ENCODE results near the gene TAP1. TPM values are rescaled to one million over a fixed set of nuclear protein-coding genes. Genes with fewer than 3 reads are reported as not detected.
"Not testable (repeated sequence)": the region's sequence is repeated elsewhere in the genome, so short reads cannot be mapped to it uniquely, and the experiment has no call there.

Gene TAP1
- total RNA-seq, 1 donor from 2014 or later = 50.6 TPM

GRCh38 chr6:32815115-32815514, 38.4 kb downstream of the TAP1 start:
- intact Hi-C loops (cut with DNase I) = no loop called here
- peaks cover 5% of the 10 kb centered on the region for H3K4me1 ChIP-seq
- H3K9me3 ChIP-seq = no peaks in the 10 kb centered on the region
- no peak for DNase-seq (ENCODE audit: extremely low spot score in 2 of 2)
- no peaks in the 10 kb centered on the region for H3K36me3 ChIP-seq
- no peak overlapping the region for H3K4me3 ChIP-seq
- no peak for TF ChIP-seq POLR2A (IDR thresholded peaks at IDR 0.05)
- no peak for TF ChIP-seq CTCF (IDR thresholded peaks at IDR 0.05)
- TF ChIP-seq POLR2AphosphoS5 (IDR thresholded peaks at IDR 0.05; ENCODE audit: insufficient read depth in 1 of 2, low read depth in 1 of 2) = no peak
- H3K27ac ChIP-seq = no peak overlapping the region
- no peaks in the 10 kb centered on the region for H3K27me3 ChIP-seq

- no peak overlapping the region for H3K4me3 ChIP-seq
- TF ChIP-seq POLR2AphosphoS5 (IDR thresholded peaks at IDR 0.05; ENCODE audit: insufficient read depth in 1 of 2, low read depth in 1 of 2) (peak in 1 of 2 donors; percentile 9), CTCF (IDR thresholded peaks at IDR 0.05) (no peak)
- DNase-seq (ENCODE audit: extremely low spot score in 2 of 2) = no peak
- intact Hi-C loops (cut with DNase I) = no loop called here
- H3K27me3 ChIP-seq = no peaks in the 10 kb centered on the region
- H3K36me3 ChIP-seq = no peaks in the 10 kb centered on the region
- no peaks in the 10 kb centered on the region for H3K9me3 ChIP-seq
- H3K27ac ChIP-seq = no peak overlapping the region
- peaks cover 5% of the 10 kb centered on the region for H3K4me1 ChIP-seq
These were observed 39.4 kb downstream of the TAP1 start for GRCh38 chr6:32814145-32814544.

GRCh38 chr6:32809171-32809570, 44.3 kb downstream of the TAP1 start:
- Histone ChIP-seq H3K27ac (no peak overlapping the region), H3K4me3 (no peak overlapping the region), H3K36me3 (no peaks in the 10 kb centered on the region), H3K9me3 (no peaks in the 10 kb centered on the region), H3K4me1 (no peaks in the 10 kb centered on the region), H3K27me3 (no peaks in the 10 kb centered on the region)
- DNase-seq (ENCODE audit: extremely low spot score in 2 of 2) = no peak
- intact Hi-C loops (cut with DNase I) = no loop called here
- TF ChIP-seq POLR2AphosphoS5 (IDR thresholded peaks at IDR 0.05; ENCODE audit: insufficient read depth in 1 of 2, low read depth in 1 of 2) (no peak), CTCF (IDR thresholded peaks at IDR 0.05) (no peak), POLR2A (IDR thresholded peaks at IDR 0.05) (no peak)

- no peak for DNase-seq (ENCODE audit: extremely low spot score in 2 of 2)
- H3K4me3 ChIP-seq = no peak overlapping the region
- intact Hi-C loops (cut with DNase I) = no loop called here
- H3K36me3 ChIP-seq = no peaks in the 10 kb centered on the region
- H3K4me1 ChIP-seq = no peaks in the 10 kb centered on the region
- no peaks in the 10 kb centered on the region for H3K27me3 ChIP-seq
- no peak for TF ChIP-seq CTCF (IDR thresholded peaks at IDR 0.05)
- no peak overlapping the region for H3K27ac ChIP-seq
- H3K9me3 ChIP-seq = no peaks in the 10 kb centered on the region
These were observed 46.4 kb downstream of the TAP1 start for GRCh38 chr6:32807020-32807580.

GRCh38 chr6:32805404-32805803, 48.1 kb downstream of the TAP1 start:
- H3K27ac ChIP-seq; intact Hi-C loops (cut with DNase I); DNase-seq (ENCODE audit: extremely low spot score in 2 of 2); H3K36me3 ChIP-seq; H3K4me1 ChIP-seq; H3K9me3 ChIP-seq; H3K4me3 ChIP-seq; H3K27me3 ChIP-seq: not testable (repeated sequence)

- H3K4me3 ChIP-seq = no peak overlapping the region
- intact Hi-C loops (cut with DNase I) = no loop called here
- no peaks in the 10 kb centered on the region for H3K4me1 ChIP-seq
- no peaks in the 10 kb centered on the region for H3K36me3 ChIP-seq
- no peak for DNase-seq (ENCODE audit: extremely low spot score in 2 of 2)
- TF ChIP-seq POLR2A (IDR thresholded peaks at IDR 0.05) (no peak), POLR2AphosphoS5 (IDR thresholded peaks at IDR 0.05; ENCODE audit: insufficient read depth in 1 of 2, low read depth in 1 of 2) (no peak), CTCF (IDR thresholded peaks at IDR 0.05) (no peak)
- no peaks in the 10 kb centered on the region for H3K27me3 ChIP-seq
- no peaks in the 10 kb centered on the region for H3K9me3 ChIP-seq
- H3K27ac ChIP-seq = no peak overlapping the region
These were observed 50.1 kb downstream of the TAP1 start for GRCh38 chr6:32803416-32803815.

Data from vagina (tissue), 2 donors.